Sigmoid colon (tissue), 7 donors: Measurements from ENCODE around the gene CRIP3. TPM values are rescaled to one million over a fixed set of nuclear protein-coding genes. Genes with fewer than 3 reads are reported as not detected.
"Not testable (repeated sequence)": the region's sequence is repeated elsewhere in the genome, so short reads cannot be mapped to it uniquely, and the experiment has no call there.

Experiments
- DNase-seq: peaks from one replicate; pipeline ENCODE4 v3.0.0-alpha.2; 2019
- H3K27ac ChIP-seq, 4 donors: fragments of 200-600 bp; sonication (generic); one replicate each; pipeline ENCODE4 v1.5.1; 2016 to 2019; ENCODE audit warnings: mild to moderate bottlenecking in 1 of 4
- H3K27me3 ChIP-seq, 3 donors: fragments of 200-600 bp; sonication (generic); one replicate each; pipeline ENCODE4 v1.5.1; 2019; ENCODE audit warnings: mild to moderate bottlenecking in 1 of 3
- H3K36me3 ChIP-seq, 4 donors: fragments of 200-600 bp; sonication (generic); one replicate each; pipeline ENCODE4 v1.5.1; 2016 to 2019
- H3K4me1 ChIP-seq, 4 donors: fragments of 200-600 bp; sonication (generic); one replicate each; pipeline ENCODE4 v1.5.1; 2017 to 2019
- H3K4me3 ChIP-seq, 4 donors: fragments of 200-600 bp; sonication (generic); one replicate each; pipeline ENCODE4 v1.5.1; 2017 to 2019; ENCODE audit warnings: mild to moderate bottlenecking in 2 of 4, moderate library complexity in 1 of 4
- H3K9me3 ChIP-seq, 4 donors: fragments of 200-600 bp in 3 of 4; sonication (generic) in 3 of 4; one replicate each; pipeline versions ENCODE4 v1.5.1 to v1.6.1; 2013 to 2019
- CTCF ChIP-seq, 4 experiments: fragments of 450-650 bp in 3 of 4; fragments of 200-600 bp in 1 of 4; IDR thresholded peaks; one replicate each; pipeline ENCODE4 v1.5.1; 2016 to 2019; ENCODE audit warnings: antibody characterized with exemption in 4 of 4, mild to moderate bottlenecking in 3 of 4, moderate library complexity in 2 of 4
- EP300 ChIP-seq, 4 donors: sonication (generic); formaldehyde crosslinking; IDR thresholded peaks; one replicate each; pipeline ENCODE4 v1.6.1; 2017; ENCODE audit warnings: antibody characterized with exemption in 4 of 4
- POLR2A ChIP-seq, 2 donors: fragments of 450-650 bp; IDR thresholded peaks; one replicate each; pipeline ENCODE4 v1.6.1; 2016; ENCODE audit warnings: antibody characterized with exemption in 2 of 2, mild to moderate bottlenecking in 2 of 2, moderate library complexity in 2 of 2
- POLR2AphosphoS5 ChIP-seq, 4 donors: sonication (generic); formaldehyde crosslinking; IDR thresholded peaks; one replicate each; pipeline ENCODE4 v1.6.1; 2017; ENCODE audit warnings: antibody characterized with exemption in 4 of 4
- WGBS, 2 donors: extraction: QIAGEN DNeasy Blood & Tissue Kit; methylation state at CpG; one replicate each; pipeline ENCODE4 v1.1.7; 2013; 5-methylcytosine and 5-hydroxymethylcytosine counted together
- intact Hi-C: fragments of 100-400 bp; cut with DNase I; formaldehyde crosslinking; loops from one replicate; pipeline ENCODE4 v1.15.1; 2023
- polyA plus RNA-seq, 3 donors: library from polyadenylated mRNA; stranded (reverse); fragments of 200-250 nt; gene quantifications; one replicate each; pipeline ENCODE4 v1.2.3, GENCODE V29; 2013
- total RNA-seq, 4 donors: library from RNA; depleted of rRNA; stranded (reverse); fragments of >200 nt; gene quantifications; one replicate each; pipeline ENCODE4 v1.1.0, GENCODE V29; 2016
- donor health status: healthy with polysubstance abuse.
- donor health status: Bipolar disorder and iron deficiency.
- donor health status: healthy.

The CRIP3 gene
- total and polyA plus RNA-seq, 7 donors, result 5.2 TPM; not detected in 6

GRCh38 chr6:43304882-43305281, 3.7 kb downstream of the CRIP3 start:
- intact Hi-C loops, result no loop called here

GRCh38 chr6:43304361-43304760, 4.3 kb downstream of the CRIP3 start:
- TF ChIP-seq POLR2A (IDR thresholded peaks at IDR 0.05), result no peak
- TF ChIP-seq POLR2AphosphoS5 (IDR thresholded peaks at IDR 0.05), result no peak
- no peak for TF ChIP-seq CTCF (IDR thresholded peaks at IDR 0.05)
- WGBS, 2 donors, result 73 to 88% methylated on average over 3 of the region's 3 CpGs
- H3K4me3 ChIP-seq, result no peak overlapping the region
- H3K27me3 ChIP-seq, result peaks cover 0 to 39% (median 0%) of the 10 kb centered on the region in 3 donors
- H3K36me3 ChIP-seq, result no peaks in the 10 kb centered on the region
- intact Hi-C loops, result no loop called here
- DNase-seq, result no peak
- H3K4me1 ChIP-seq, result peaks cover 0 to 13% (median 8%) of the 10 kb centered on the region in 4 donors
- no peak overlapping the region for H3K27ac ChIP-seq
- no peaks in the 10 kb centered on the region for H3K9me3 ChIP-seq

More at GRCh38 chr6:43304882-43305281, 3.7 kb downstream of the CRIP3 start:
- H3K4me1 ChIP-seq, result peaks cover 0 to 13% (median 8%) of the 10 kb centered on the region in 4 donors
- peaks cover 0 to 34% (median 0%) of the 10 kb centered on the region in 3 donors for H3K27me3 ChIP-seq
- WGBS, 2 donors, result 88 to 93% methylated on average over 2 of the region's 2 CpGs
- no peaks in the 10 kb centered on the region for H3K9me3 ChIP-seq
- H3K36me3 ChIP-seq, result no peaks in the 10 kb centered on the region
- no peak overlapping the region for H3K27ac ChIP-seq
- H3K4me3 ChIP-seq, result no peak overlapping the region
- TF ChIP-seq POLR2AphosphoS5 (IDR thresholded peaks at IDR 0.05) (no peak), EP300 (IDR thresholded peaks at IDR 0.05) (no peak), CTCF (IDR thresholded peaks at IDR 0.05) (no peak), POLR2A (IDR thresholded peaks at IDR 0.05) (no peak)
- no peak for DNase-seq

GRCh38 chr6:43303751-43304331, 4.8 kb downstream of the CRIP3 start:
- Histone ChIP-seq H3K4me1 (peaks cover 0 to 11% (median 5%) of the 10 kb centered on the region in 4 donors), H3K4me3 (no peak overlapping the region), H3K27ac (no peak overlapping the region), H3K9me3 (no peaks in the 10 kb centered on the region), H3K27me3 (peaks cover 0 to 40% (median 0%) of the 10 kb centered on the region in 3 donors), H3K36me3 (no peaks in the 10 kb centered on the region)
- intact Hi-C loops, result no loop called here
- WGBS, 2 donors, result 83 to 86% methylated on average over 8 of the region's 8 CpGs
- no peak for DNase-seq
- TF ChIP-seq CTCF (IDR thresholded peaks at IDR 0.05) (no peak), EP300 (IDR thresholded peaks at IDR 0.05) (no peak), POLR2A (IDR thresholded peaks at IDR 0.05) (no peak), POLR2AphosphoS5 (IDR thresholded peaks at IDR 0.05) (no peak)

- WGBS, 2 donors, result 87 to 91% methylated on average over 11 of the region's 11 CpGs
- H3K27me3 ChIP-seq, result peaks cover 0 to 34% (median 5%) of the 10 kb centered on the region in 3 donors
- intact Hi-C loops, H3K4me1 ChIP-seq, H3K27ac ChIP-seq, H3K9me3 ChIP-seq, H3K36me3 ChIP-seq, H3K4me3 ChIP-seq, DNase-seq: not testable (repeated sequence)
Measured at GRCh38 chr6:43303006-43303405, 5.6 kb downstream of the CRIP3 start.

DNA sequence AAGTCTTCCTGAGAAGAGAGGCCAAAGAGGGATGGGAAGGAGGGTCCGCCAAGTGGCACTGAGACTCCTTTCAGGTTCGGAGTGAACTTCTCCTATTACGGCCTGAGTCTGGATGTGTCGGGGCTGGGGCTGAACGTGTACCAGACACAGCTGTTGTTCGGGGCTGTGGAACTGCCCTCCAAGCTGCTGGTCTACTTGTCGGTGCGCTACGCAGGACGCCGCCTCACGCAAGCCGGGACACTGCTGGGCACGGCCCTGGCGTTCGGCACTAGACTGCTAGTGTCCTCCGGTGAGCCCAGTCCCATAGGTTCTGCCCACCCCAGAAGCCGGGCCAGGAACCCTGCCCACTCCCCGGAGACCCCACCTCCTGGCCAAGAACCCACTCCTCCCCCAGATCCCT, 6.5 kb downstream of the CRIP3 start:
- Histone ChIP-seq H3K27me3 (peaks cover 0 to 25% (median 5%) of the 10 kb centered on the region in 3 donors), H3K36me3 (no peaks in the 10 kb centered on the region), H3K4me3 (no peak overlapping the region), H3K9me3 (no peaks in the 10 kb centered on the region), H3K27ac (no peak overlapping the region), H3K4me1 (no peaks in the 10 kb centered on the region)
- TF ChIP-seq EP300 (IDR thresholded peaks at IDR 0.05) (no peak), POLR2AphosphoS5 (IDR thresholded peaks at IDR 0.05) (no peak), CTCF (IDR thresholded peaks at IDR 0.05) (no peak), POLR2A (IDR thresholded peaks at IDR 0.05) (no peak)
- 87 to 92% methylated on average over 19 of the region's 19 CpGs for WGBS, 2 donors
- intact Hi-C loops, result no loop called here
- DNase-seq, result no peak
